HFFc6 (cell line): ENCODE data around the gene IQGAP2. TPM values are rescaled to one million over a fixed set of nuclear protein-coding genes. Genes with fewer than 3 reads are reported as not detected.

Experiments used
- DNase-seq: peaks from one replicate; pipeline ENCODE4 v3.0.0-alpha.2; 2018
- H3K27ac Mint-ChIP-seq: 2 replicates; pipeline ENCODE4 v1.8.0; 2020; ENCODE audit warnings: mild to moderate bottlenecking, mixed read lengths
- H3K27me3 Mint-ChIP-seq: 2 replicates; pipeline ENCODE4 v1.8.0; 2021; ENCODE audit warnings: mild to moderate bottlenecking, moderate library complexity, mixed read lengths; ENCODE audit not compliant: insufficient read depth
- H3K36me3 Mint-ChIP-seq: 2 replicates; pipeline ENCODE4 v1.8.0; 2021; ENCODE audit warnings: low read depth, mixed read lengths
- H3K4me1 Mint-ChIP-seq: 2 replicates; pipeline ENCODE4 v1.8.0; 2020; ENCODE audit warnings: low read depth, mixed read lengths
- H3K4me3 Mint-ChIP-seq: 2 replicates; pipeline ENCODE4 v1.8.0; 2020; ENCODE audit warnings: mild to moderate bottlenecking, moderate library complexity, mixed read lengths
- H3K9me3 Mint-ChIP-seq: 2 replicates; pipeline ENCODE4 v1.8.0; 2020; ENCODE audit warnings: mild to moderate bottlenecking, mixed read lengths
- CTCF ChIP-seq: fragments of 200-600 bp; sonication (generic); IDR thresholded peaks from 2 replicates; pipeline ENCODE4 v1.5.0; 2021; ENCODE audit warnings: antibody characterized with exemption, mild to moderate bottlenecking
- total RNA-seq, 6 experiments: library from RNA; stranded (reverse); fragmentation: NEBNext Ultra II Directional; extraction: Animal tissue kit (Norgen Biotek cat#: 25700); gene quantifications; 2 replicates in 1 of 6; 3 replicates in 5 of 6; pipeline ENCODE4 v1.2.3, GENCODE V29; 2021

IQGAP2 gene
- total RNA-seq, 6 experiments from 2014 or later, result 0.09 to 0.47 (median 0.21) TPM; not detected in 1

- Mint-ChIP-seq H3K27ac (no peak overlapping the region), H3K9me3 (no peaks in the 10 kb centered on the region), H3K4me3 (no peak overlapping the region), H3K36me3 (no peaks in the 10 kb centered on the region), H3K4me1 (no peaks in the 10 kb centered on the region), H3K27me3 (peaks cover 7% of the 10 kb centered on the region)
- TF ChIP-seq CTCF, result no peak
- DNase-seq, result no peak
Observed at GRCh38 chr5:76475385-76475784, 72.3 kb downstream of the IQGAP2 start.

GRCh38 chr5:76475936-76476335 is 72.9 kb downstream of the IQGAP2 start:
- H3K36me3 Mint-ChIP-seq, result no peaks in the 10 kb centered on the region
- H3K9me3 Mint-ChIP-seq, result no peaks in the 10 kb centered on the region
- H3K27ac Mint-ChIP-seq, result no peak overlapping the region
- no peak for TF ChIP-seq CTCF
- peaks cover 7% of the 10 kb centered on the region for H3K27me3 Mint-ChIP-seq
- no peak for DNase-seq
- no peak overlapping the region for H3K4me3 Mint-ChIP-seq
- H3K4me1 Mint-ChIP-seq, result no peaks in the 10 kb centered on the region

DNA sequence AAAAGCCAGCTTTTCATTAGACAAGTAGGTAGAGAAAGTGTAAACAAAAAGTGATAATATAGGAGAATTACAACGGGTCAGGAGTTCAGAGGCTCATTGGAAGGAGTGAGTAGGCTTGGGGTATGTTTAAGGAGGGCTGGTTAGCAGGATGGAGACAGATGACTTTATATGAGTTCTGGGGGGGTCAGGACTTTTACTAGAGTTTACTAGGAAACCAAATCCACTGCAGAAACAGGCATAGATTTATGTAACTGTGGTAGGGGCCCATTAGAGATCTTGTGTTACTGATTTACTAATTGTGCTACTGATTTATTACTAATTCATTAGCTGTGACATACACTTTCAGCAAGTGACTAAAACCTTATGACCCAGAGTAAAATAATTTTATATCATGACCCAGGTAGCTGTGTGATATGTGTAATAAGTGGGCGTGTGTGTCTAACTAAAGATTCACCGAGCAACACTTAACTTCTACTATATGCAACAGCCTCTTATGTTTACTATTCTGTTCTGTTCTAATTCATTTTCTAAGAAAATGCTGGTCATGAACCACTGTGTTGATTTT is 73.5 kb downstream of the IQGAP2 start:
- no peak for DNase-seq
- Mint-ChIP-seq H3K9me3 (no peaks in the 10 kb centered on the region), H3K36me3 (no peaks in the 10 kb centered on the region), H3K4me3 (no peak overlapping the region), H3K4me1 (no peaks in the 10 kb centered on the region), H3K27ac (no peak overlapping the region), H3K27me3 (peaks cover 7% of the 10 kb centered on the region)
- no peak for TF ChIP-seq CTCF

GRCh38 chr5:76477061-76477460 is 74.0 kb downstream of the IQGAP2 start:
- no peaks in the 10 kb centered on the region for H3K36me3 Mint-ChIP-seq
- H3K27ac Mint-ChIP-seq, result no peak overlapping the region
- peaks cover 7% of the 10 kb centered on the region for H3K27me3 Mint-ChIP-seq
- no peak overlapping the region for H3K4me3 Mint-ChIP-seq
- DNase-seq, result no peak
- no peak for TF ChIP-seq CTCF
- no peaks in the 10 kb centered on the region for H3K4me1 Mint-ChIP-seq
- H3K9me3 Mint-ChIP-seq, result no peaks in the 10 kb centered on the region

DNA sequence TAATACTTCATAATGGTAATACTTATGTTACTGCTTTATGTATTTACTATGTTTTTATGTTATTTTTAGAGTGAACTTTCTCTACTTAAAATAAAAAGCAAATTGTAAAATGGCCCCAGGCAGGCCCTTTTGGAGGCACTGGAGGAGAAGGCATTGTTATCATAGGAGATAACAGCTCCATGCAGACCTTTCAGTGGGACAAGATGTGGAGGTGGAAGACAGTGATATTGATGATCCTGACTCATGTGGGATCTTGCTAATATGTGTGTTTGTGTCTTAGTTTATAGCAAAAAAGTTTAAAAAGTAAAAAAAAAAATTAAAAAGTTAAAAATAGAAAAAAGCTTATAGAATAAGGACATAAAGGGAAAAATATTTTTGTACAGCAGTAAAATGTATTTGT is 74.5 kb downstream of the IQGAP2 start:
- Mint-ChIP-seq H3K4me3 (no peak overlapping the region), H3K9me3 (no peaks in the 10 kb centered on the region), H3K27me3 (peaks cover 4% of the 10 kb centered on the region), H3K27ac (no peak overlapping the region), H3K4me1 (no peaks in the 10 kb centered on the region), H3K36me3 (no peaks in the 10 kb centered on the region)
- no peak for TF ChIP-seq CTCF
- no peak for DNase-seq

DNA sequence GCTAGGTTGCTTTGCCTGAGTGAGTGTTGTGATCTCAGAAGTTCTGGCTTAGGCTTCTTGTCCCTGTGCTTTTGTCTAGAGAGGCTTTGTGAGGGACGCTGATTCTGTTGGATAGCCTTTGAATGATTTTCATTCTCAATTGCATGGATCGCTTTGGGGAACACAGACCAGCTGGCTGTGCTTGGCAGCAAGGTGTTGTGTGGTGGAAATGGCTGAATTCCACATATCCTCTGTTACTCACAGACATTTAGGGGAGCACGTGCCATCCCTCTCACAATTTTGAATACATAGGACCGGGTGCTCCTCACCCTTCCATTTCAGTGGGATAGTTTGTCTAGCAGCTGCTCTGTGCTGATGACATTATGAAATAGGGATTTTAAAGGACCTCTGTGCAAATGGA is 76.2 kb downstream of the IQGAP2 start:
- Mint-ChIP-seq H3K4me3 (no peak overlapping the region), H3K27ac (no peak overlapping the region), H3K27me3 (peaks cover 4% of the 10 kb centered on the region), H3K4me1 (no peaks in the 10 kb centered on the region), H3K9me3 (no peaks in the 10 kb centered on the region), H3K36me3 (no peaks in the 10 kb centered on the region)
- no peak for DNase-seq
- no peak for TF ChIP-seq CTCF
